Hematopoietic multipotent progenitor cell treated with erythropoietin and hydrocortisone succinate and interleukin-3 and kit ligand, for 15 days (in vitro differentiated cells): ENCODE measurements around the gene MGAT5B.

ENCODE experiments used
- DNase-seq: peaks from one replicate; pipeline ENCODE4 v3.0.0-alpha.2; 2015; ENCODE audit warnings: low spot score

The MGAT5B gene

GRCh38 chr17:76905036-76905435 lies 36.8 kb downstream of the MGAT5B start:
- DNase-seq: no peak

- DNase-seq: no peak
Observed at GRCh38 chr17:76905836-76906235, 37.6 kb downstream of the MGAT5B start.

GRCh38 chr17:76906463-76906862 lies 38.3 kb downstream of the MGAT5B start:
- DNase-seq: no peak

GRCh38 chr17:76907352-76907751 lies 39.1 kb downstream of the MGAT5B start:
- no peak for DNase-seq

GRCh38 chr17:76909971-76910760 lies 42.0 kb downstream of the MGAT5B start:
- DNase-seq: no peak

GRCh38 chr17:76911299-76912017 lies 43.3 kb downstream of the MGAT5B start:
- DNase-seq: no peak

- DNase-seq: no peak
Observed at GRCh38 chr17:76912421-76913164, 44.4 kb downstream of the MGAT5B start.

- no peak for DNase-seq
Observed at GRCh38 chr17:76914937-76915336, 46.7 kb downstream of the MGAT5B start.

GRCh38 chr17:76915840-76916510 lies 47.8 kb downstream of the MGAT5B start:
- no peak for DNase-seq

GRCh38 chr17:76917829-76918228 lies 49.6 kb downstream of the MGAT5B start:
- DNase-seq: no peak

- DNase-seq: no peak
Observed at GRCh38 chr17:76918811-76919210, 50.6 kb downstream of the MGAT5B start.

- DNase-seq: no peak
Observed at GRCh38 chr17:76920364-76921139, 52.3 kb downstream of the MGAT5B start.

GRCh38 chr17:76921340-76922036 lies 53.3 kb downstream of the MGAT5B start:
- DNase-seq: no peak

- DNase-seq: no peak
Observed at GRCh38 chr17:76922084-76922483, 53.9 kb downstream of the MGAT5B start.

GRCh38 chr17:76922967-76923366 lies 54.8 kb downstream of the MGAT5B start:
- DNase-seq: no peak

GRCh38 chr17:76923491-76923890 lies 55.3 kb downstream of the MGAT5B start:
- DNase-seq: no peak

- DNase-seq: no peak
Observed at GRCh38 chr17:76924345-76925342, 56.4 kb downstream of the MGAT5B start.

GRCh38 chr17:76925441-76925891 lies 57.3 kb downstream of the MGAT5B start:
- no peak for DNase-seq

- no peak for DNase-seq
Observed at GRCh38 chr17:76926237-76926866, 58.1 kb downstream of the MGAT5B start.
